Activated effector memory CD4-positive, alpha-beta T cell treated with Interleukin-2 at 50 U/mL for 16 hours (primary cell): Measurements from ENCODE around the gene RAPGEF1.
"Not testable (repeated sequence)": the region's sequence is repeated elsewhere in the genome, so short reads cannot be mapped to it uniquely, and the experiment has no call there.

Source experiments
- DNase-seq: peaks from one replicate; pipeline ENCODE4 v3.0.0-alpha.2; 2020

The RAPGEF1 gene

GRCh38 chr9:131728546-131728910, 11.3 kb downstream of the RAPGEF1 start:
- no peak for DNase-seq

GRCh38 chr9:131727795-131728545, 11.9 kb downstream of the RAPGEF1 start:
- no peak for DNase-seq

GRCh38 chr9:131727184-131727759, 12.6 kb downstream of the RAPGEF1 start:
- DNase-seq, result no peak

GRCh38 chr9:131724683-131725082, 15.2 kb downstream of the RAPGEF1 start:
- no peak for DNase-seq

GRCh38 chr9:131723632-131724031, 16.2 kb downstream of the RAPGEF1 start:
- no peak for DNase-seq

GRCh38 chr9:131722255-131722654, 17.6 kb downstream of the RAPGEF1 start:
- DNase-seq, result no peak

GRCh38 chr9:131721076-131721475, 18.8 kb downstream of the RAPGEF1 start:
- DNase-seq, result no peak

- no peak for DNase-seq
These were observed 19.5 kb downstream of the RAPGEF1 start for GRCh38 chr9:131720330-131720729.

DNA sequence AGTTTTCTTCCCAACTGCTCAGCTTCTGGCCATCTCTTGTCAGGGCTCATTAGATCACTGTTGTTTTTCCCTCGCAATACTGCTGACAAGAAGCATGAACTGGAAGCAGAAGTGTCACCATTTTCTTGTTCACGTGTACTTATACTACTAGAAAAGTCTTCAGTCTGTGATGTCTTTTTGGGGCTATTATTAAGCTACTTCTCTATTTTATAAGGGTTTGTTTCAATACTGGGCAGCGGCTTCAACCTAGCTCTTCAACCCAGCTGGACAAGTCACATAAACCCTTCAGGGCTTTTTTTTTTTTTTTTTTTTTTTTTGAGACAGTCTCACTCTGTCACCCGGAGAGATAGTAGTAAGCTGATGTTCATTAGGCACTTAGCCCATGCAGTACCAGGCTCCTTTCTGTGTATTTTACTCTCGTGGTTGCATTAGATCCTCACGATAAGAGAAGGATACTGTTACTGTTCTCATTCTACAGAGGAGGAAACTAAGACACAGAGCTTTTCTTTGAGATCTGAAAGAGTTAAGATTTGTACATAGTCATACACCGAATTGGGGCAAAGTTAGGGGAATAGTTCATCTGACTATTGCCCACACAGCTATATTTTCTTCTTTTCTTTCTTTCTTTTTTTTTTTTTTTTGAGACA, 20.5 kb downstream of the RAPGEF1 start:
- no peak for DNase-seq

GRCh38 chr9:131717719-131718460, 22.0 kb downstream of the RAPGEF1 start:
- DNase-seq, result no peak

- DNase-seq, result no peak
These were observed 24.0 kb downstream of the RAPGEF1 start for GRCh38 chr9:131715906-131716305.

DNA sequence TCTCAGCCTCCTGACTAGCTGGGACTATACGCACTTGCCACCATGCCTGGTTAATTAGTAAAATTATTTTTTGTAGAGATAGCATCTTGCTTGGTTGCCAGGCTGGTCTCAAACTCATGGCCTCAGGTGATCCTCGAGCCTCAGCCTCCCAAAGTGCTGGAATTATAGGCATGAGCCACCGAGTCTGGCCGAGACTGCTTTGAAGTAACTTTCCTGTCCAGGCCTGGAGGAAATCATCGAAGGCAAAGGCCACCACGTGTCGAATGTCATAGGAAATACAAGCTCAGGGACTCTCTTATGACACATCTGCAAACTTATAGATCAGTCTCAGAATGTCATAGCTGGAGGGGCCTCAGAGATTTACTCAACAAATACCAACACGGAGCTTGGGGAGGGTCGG, 25.1 kb downstream of the RAPGEF1 start:
- DNase-seq, result no peak

GRCh38 chr9:131714161-131714646, 25.7 kb downstream of the RAPGEF1 start:
- DNase-seq, result no peak

- DNase-seq, result no peak
These were observed 26.9 kb downstream of the RAPGEF1 start for GRCh38 chr9:131713016-131713415.

- no peak for DNase-seq
These were observed 27.6 kb downstream of the RAPGEF1 start for GRCh38 chr9:131712151-131712716.

- no peak for DNase-seq
These were observed 30.0 kb downstream of the RAPGEF1 start for GRCh38 chr9:131709771-131710431.

DNA sequence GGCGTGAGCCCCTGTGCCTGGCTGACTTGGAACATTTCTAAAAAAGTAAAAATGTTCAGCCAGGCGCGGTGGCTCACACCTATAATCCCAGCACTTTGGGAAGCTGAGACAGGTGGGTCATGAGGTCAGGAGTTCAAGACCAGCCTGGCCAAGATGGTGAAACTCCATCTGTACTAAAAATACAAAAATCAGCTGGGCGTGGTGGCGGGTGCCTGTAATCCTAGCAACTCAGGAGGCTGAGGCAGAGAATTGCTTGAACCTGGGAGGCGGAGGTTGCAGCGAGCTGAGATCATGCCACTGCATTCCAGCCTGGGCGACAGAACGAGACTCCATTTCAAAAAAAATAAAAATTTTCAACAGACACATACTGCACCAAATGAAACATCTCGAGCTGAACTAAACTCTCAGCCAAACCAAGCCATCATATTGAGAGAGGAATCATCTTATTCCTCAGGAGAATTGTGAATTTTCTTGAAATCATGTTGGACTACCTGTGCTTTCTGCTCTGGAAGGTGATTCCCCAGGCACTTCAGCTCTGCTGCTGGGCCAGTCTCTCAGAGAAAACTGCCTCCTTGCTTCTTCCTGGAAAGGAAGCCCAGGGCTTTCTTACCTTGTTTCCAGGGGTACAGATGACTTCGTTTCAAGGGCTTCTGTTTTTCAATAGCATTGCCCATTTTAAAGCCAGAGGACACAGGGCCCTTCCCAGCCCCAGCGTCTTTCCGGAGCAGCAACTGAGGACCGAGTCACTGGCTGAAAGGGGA, 30.7 kb downstream of the RAPGEF1 start:
- DNase-seq, result not testable (repeated sequence)

- DNase-seq, result no peak
These were observed 31.5 kb downstream of the RAPGEF1 start for GRCh38 chr9:131708226-131709002.

GRCh38 chr9:131707733-131708157, 32.1 kb downstream of the RAPGEF1 start:
- no peak for DNase-seq

GRCh38 chr9:131707050-131707449, 32.8 kb downstream of the RAPGEF1 start:
- no peak for DNase-seq

DNA sequence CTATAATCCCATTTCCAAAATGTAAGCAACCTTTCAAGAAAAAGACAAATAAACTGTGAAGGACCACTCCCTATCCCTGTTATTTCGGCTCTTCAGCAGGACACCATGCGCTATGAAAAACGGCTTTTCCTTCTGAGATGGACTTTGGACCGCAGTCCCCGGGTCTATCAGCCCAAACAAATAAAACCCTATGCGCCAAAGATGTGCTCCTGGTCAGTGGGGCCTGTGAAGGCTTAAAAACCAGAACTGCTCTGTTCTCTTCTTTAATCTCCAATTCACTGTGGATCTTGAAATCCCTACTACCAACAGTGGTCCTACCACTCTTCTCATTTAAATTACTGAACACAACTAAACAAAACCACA, 33.3 kb downstream of the RAPGEF1 start:
- no peak for DNase-seq
